ENCODE measurements around the gene C4orf50.
"Not testable (repeated sequence)": the region's sequence is repeated elsewhere in the genome, so short reads cannot be mapped to it uniquely, and the experiment has no call there.

The C4orf50 gene

GRCh38 chr4:6012200-6012599, 6.0 kb downstream of the C4orf50 start:
- no peak for DNase-seq

DNA sequence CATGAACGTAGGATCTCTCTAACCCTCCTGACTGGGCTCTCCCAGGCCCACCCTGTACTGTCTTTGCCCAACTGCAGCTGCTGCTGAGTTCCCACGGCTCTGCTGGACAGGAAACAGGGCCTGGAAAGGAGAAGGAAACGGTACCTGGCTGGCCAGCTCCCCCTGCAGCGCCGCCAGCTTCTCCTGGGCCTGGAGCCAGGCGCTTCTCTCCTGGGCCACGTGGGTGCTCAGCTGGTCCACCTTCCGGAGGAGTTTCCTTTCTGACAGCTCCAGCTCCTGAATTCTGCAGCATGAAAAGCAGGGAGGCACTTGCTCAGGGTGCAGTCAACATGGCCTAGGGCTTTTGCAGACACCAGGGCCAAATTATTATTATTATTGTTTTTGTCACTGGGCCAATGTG, 6.5 kb downstream of the C4orf50 start:
- no peak for DNase-seq

DNA sequence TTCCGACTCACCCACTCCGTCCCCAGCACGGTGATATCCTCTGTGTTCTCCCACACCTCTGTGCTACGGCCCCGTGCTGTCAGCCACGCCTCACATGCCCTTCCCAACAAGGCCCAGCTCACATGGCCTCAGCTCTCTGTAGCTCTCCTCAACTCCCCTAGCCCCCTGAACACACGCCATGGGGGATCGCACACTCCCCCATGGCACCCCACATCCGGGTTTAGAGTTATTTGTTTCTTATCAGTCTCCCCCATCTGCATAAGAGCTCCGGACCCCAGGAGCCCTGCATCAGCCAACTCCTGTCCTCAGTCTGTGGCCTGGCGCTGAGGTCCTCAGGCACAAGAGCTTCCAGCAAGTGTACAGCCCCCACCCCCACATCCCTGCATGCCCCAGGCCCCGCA, 7.0 kb downstream of the C4orf50 start:
- no peak for DNase-seq

- DNase-seq = no peak
Observed at GRCh38 chr4:6010789-6011188, 7.4 kb downstream of the C4orf50 start.

DNA sequence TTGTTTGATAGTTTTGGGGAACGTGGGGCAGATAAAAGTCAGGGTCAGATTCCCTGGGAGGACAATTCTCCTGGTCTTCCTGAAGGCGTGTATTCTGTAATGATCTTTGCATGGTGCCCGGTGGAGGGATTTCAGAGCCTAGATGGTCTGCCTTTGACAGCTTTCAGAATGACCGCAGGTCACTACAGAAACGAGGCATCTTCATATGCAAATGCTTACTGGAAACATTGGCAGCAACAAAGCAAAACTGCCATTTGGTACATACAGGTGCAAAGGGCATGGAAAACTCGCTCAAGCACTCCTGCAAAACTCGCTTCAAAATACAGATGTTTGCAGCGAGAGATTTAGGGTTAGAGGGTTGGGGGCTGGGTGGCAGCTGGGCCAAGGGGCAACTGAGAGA, 8.8 kb downstream of the C4orf50 start:
- DNase-seq = no peak

DNA sequence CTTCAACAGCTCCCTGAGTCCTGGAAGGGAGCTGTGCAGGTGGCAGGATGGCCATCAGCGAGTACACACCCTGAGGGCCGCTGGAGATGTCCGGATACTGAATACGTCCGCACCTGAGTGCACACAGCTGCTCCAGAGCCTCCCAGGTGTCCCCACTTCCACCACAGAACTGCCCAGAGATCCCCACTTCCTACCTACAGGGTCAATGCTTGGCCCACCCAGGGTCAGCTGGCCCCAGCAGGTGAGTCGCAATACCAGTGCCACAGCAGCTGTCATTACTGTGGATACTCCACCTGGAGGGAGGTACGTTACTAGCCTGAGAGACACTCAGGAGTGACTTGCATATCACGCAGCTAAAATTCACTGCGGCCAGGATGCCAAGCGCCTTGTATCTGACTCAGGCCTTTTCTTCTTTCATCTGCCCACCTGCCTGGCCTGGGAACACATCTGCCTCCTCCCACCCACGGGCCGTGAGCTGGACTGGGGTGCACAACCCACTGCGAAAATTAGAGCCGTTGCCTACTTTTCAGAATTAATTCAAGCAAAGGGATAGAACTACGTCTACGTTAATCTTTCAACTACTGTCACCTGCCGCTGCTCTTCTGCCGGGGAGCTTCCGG, 9.4 kb downstream of the C4orf50 start:
- DNase-seq = no peak

DNA sequence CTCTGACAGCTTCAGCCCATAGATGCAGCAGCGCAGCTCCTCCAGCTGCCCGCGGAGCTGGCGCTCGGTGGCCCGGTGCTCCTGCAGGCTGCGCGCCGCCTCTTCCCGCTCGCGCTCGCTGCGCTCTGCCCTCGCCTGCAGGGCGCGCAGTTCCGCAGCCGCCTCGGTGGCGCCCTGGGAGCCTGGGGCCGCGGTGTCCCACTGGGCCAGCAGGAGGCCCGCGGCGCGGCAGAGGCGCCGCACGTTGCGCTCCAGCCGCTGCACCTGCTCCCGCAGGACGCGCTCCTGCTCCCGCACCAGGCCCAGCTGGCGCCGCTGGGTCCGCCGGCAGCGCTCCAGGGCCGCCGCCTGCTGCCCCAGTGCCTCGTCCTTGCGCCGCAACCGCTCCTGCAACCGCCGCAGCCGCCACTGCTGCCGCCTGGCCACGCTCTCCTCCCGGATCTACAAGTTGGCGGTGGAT, 10.1 kb downstream of the C4orf50 start:
- no peak for DNase-seq

- DNase-seq = no peak
Observed at GRCh38 chr4:6005175-6005574, 13.1 kb downstream of the C4orf50 start.

GRCh38 chr4:6003485-6003884, 14.7 kb downstream of the C4orf50 start:
- DNase-seq = not testable (repeated sequence)

GRCh38 chr4:6002926-6003325, 15.3 kb downstream of the C4orf50 start:
- no peak for DNase-seq

GRCh38 chr4:6002492-6002833, 15.8 kb downstream of the C4orf50 start:
- DNase-seq = no peak

GRCh38 chr4:6001680-6002491, 16.3 kb downstream of the C4orf50 start:
- DNase-seq = no peak

DNA sequence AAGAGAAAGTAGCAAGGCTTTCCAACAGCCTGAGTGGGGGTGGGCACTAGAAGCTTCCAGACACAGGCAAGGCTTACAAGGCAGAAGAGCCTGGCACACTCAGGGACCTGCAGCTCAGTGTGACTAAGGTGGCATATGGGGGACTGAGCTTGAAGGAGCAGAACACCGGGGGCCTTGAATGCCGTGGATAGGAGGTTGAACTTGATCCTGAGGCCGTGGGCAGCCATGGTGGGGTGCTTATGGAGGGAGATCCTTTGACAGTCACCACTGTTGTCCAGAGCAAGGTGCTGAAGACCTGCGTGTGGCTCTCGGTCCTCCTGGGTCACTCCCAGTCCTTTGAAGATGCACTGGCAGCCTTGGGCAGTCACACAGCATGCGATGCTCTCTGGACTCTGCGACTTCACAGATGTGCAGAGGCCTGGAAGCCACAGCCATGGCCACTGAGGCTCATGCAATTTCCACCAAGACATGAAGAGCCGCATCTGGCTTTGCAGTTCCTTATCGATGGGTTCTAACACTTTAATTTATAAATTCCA, 18.3 kb downstream of the C4orf50 start:
- no peak for DNase-seq

GRCh38 chr4:5999356-5999755, 18.9 kb downstream of the C4orf50 start:
- no peak for DNase-seq

- peak; percentile 50 for DNase-seq
Observed at GRCh38 chr4:5998333-5998936, 19.8 kb downstream of the C4orf50 start.

GRCh38 chr4:5996641-5997040, 21.6 kb downstream of the C4orf50 start:
- no peak for DNase-seq

DNA sequence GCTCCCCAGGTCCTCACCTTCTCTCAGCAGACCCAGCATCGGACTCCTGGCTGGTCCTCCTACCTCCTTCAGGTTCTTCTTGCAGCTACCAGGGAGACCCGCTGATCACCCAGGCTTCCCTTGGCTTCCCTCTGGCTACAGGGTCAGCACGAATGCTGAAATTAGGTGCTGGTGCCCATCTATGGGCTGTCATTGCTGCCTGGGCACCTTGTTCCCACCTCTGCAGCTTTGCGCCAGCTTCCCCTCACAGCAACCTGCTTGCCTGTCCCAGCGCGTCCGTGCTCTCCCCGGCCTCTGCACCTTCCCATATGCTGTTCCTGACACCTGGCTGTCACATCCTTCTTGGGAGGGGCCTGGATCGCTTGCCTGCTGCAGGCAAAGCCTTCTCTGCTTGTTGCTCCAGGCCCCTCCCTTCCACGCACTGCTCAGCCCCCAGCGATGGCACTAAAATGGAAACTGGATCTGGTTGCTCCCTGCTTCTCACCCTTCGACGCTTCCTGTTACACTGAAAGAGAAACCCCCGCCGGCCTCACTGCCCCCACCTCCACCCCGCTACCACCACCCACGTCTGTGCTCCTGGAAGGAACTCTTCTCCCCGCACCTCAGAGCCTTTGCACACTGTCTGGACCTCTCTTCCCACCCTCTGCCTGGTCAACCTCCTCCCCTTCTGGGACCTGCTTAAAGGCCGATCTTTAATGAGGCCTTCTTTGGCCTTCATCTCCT, 22.2 kb downstream of the C4orf50 start:
- no peak for DNase-seq

- DNase-seq = no peak
Observed at GRCh38 chr4:5993876-5994811, 24.1 kb downstream of the C4orf50 start.

GRCh38 chr4:5993346-5993745, 24.9 kb downstream of the C4orf50 start:
- not testable (repeated sequence) for DNase-seq

GRCh38 chr4:5992828-5993321, 25.4 kb downstream of the C4orf50 start:
- DNase-seq = no peak

DNA sequence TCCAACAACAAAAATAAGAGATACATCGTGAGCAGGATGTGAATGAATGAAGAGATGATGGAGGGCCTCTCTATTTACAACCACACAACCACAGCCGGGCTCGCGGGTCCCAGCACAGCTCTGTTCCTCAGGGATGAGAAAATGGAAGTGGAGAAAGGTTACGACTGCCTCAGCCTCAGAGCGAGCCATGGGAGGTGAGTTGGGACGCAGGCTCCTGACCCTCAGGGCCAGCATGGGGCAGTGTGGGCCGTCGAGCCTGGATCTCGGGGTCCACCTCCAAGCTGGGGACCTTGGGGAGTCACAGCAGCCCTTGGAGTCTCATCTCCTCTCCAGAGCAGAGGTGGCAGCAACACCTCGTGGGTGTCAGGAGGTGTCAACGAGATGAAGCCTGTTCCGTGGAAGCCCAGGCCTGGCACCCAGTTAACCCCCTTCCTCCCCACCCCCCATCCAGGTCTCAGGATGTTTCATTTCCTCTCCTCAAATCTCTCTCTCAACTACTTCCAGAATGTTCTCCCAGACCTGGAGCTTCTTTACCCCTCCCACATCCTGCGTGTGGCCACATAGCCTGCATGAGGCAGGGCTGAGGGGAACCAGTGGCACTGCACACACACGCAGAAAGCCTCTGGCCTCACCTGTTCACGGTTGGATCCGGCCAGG, 25.9 kb downstream of the C4orf50 start:
- DNase-seq = no peak
